Choroid plexus epithelial cell (primary cell): ENCODE results near the gene HAAO.
"Not testable (repeated sequence)": the region's sequence is repeated elsewhere in the genome, so short reads cannot be mapped to it uniquely, and the experiment has no call there.

Source experiments
- DNase-seq: peaks from one replicate; pipeline ENCODE4 v3.0.0-alpha.2; 2010; ENCODE audit warnings: low read depth
- H3K4me3 ChIP-seq: 2 replicates; pipeline ENCODE4 v1.5.1; 2011; ENCODE audit warnings: low read depth, mild to moderate bottlenecking, control low read depth, low read length, moderate library complexity
- TF ChIP-seq, protein P1 (sequence below): conservative IDR thresholded peaks from 2 replicates; pipeline ENCODE4 v1.5.1; 2011; ENCODE audit warnings: low read depth, mild to moderate bottlenecking, control low read depth, inconsistent platforms, low read length, moderate library complexity

The HAAO gene

GRCh38 chr2:42736598-42737322 lies 55.6 kb downstream of the HAAO start:
- TF ChIP-seq, protein P1, sequence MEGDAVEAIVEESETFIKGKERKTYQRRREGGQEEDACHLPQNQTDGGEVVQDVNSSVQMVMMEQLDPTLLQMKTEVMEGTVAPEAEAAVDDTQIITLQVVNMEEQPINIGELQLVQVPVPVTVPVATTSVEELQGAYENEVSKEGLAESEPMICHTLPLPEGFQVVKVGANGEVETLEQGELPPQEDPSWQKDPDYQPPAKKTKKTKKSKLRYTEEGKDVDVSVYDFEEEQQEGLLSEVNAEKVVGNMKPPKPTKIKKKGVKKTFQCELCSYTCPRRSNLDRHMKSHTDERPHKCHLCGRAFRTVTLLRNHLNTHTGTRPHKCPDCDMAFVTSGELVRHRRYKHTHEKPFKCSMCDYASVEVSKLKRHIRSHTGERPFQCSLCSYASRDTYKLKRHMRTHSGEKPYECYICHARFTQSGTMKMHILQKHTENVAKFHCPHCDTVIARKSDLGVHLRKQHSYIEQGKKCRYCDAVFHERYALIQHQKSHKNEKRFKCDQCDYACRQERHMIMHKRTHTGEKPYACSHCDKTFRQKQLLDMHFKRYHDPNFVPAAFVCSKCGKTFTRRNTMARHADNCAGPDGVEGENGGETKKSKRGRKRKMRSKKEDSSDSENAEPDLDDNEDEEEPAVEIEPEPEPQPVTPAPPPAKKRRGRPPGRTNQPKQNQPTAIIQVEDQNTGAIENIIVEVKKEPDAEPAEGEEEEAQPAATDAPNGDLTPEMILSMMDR = no peak
- DNase-seq = no peak
- H3K4me3 ChIP-seq = no peak overlapping the region

DNA sequence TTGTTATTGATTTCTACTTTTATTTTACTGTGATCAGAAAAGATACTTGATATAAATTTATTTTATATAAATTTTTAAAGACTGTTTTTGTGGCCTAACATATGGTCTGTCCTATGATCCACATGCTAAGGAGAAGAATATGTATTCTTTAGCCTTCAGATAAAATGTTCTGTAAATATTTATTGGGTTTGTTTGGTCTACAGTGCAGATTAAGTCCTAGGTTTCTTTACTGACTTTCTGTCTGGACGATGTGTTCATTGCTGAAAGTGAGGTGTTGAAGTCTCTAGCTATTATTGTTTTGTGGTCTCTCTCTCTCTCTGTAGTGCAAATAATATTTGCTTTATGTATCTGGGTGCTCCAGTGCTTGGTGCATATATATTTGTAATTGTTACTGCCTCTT lies 58.5 kb downstream of the HAAO start:
- TF ChIP-seq, protein P1 = no peak
- DNase-seq = no peak
- no peak overlapping the region for H3K4me3 ChIP-seq

DNA sequence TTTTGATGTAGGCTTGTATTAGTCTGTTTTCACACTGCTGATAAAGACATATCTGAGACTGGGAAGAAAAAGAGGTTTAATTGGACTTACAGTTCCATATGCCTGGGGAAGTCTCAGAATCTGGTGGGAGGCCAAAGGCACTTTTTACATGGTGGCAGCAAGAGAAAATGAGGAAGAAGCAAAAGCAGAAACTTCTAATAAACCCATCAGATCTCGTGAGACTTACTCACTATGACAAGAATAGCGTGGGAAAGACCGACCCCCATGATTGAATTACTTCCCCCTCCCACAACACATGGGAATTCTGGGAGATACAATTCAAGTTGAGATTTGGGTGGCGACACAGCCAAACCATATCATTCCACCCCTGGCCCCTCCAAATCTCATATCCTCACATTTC lies 61.1 kb downstream of the HAAO start:
- not testable (repeated sequence) for DNase-seq, H3K4me3 ChIP-seq

DNA sequence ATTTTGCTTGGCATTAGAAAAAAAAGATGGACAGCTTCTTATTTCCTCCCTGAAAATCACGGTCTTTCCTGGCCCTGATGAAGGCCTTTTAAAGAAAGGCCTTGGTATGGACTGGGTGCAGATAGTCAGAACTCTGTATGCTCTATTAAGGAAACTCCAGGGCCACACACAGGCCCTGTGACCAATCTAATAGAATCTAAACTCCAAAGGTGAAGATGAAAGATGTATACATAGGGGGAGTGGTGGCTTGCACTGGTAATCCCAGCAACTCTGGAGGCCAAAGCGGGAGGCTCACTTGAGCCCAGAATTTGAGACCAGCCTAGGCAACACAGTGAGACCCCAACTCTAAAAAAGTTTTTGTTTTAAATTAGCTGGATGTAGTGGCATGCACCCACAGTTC lies 65.7 kb downstream of the HAAO start:
- no peak overlapping the region for H3K4me3 ChIP-seq
- TF ChIP-seq, protein P1 = no peak
- no peak for DNase-seq

DNA sequence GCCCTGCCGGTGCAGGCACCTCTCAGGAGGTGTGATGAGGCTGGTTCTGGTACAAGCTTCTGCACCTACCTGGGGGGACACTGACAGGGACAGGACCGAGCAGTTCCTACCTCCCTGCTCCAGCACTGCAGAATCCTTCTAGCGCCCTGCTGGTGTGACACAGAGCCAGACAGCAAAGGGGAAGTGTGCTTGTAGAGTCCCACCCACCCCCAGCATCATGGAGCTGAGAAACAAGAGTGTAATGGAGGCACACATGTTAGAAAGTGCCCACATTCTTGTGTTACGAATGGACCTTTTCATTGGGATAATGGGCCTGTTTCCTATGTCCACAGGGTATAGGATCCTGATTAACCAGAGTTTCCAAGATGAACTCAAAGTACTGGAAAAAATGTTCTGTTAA lies 66.7 kb downstream of the HAAO start:
- H3K4me3 ChIP-seq = no peak overlapping the region
- TF ChIP-seq, protein P1 = no peak
- no peak for DNase-seq

DNA sequence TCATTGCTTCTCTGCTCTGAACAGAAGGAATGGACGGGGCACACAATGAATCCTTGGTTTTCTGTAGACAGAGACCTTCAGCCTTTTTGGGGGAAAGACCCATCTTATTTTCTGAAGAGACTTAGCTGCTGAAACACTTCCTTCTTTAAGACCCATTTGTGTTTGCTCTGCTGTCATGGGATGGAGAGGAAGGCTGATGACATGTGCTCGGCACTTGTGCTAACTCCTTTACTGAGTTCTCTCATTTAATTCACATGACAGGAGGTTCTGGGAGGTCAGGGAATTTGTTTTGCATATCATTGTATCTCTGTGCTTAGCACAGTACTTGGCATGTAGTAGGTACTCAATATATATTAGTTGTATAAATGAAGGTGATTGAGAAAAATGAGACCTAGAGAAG lies 67.5 kb downstream of the HAAO start:
- H3K4me3 ChIP-seq = no peak overlapping the region

DNA sequence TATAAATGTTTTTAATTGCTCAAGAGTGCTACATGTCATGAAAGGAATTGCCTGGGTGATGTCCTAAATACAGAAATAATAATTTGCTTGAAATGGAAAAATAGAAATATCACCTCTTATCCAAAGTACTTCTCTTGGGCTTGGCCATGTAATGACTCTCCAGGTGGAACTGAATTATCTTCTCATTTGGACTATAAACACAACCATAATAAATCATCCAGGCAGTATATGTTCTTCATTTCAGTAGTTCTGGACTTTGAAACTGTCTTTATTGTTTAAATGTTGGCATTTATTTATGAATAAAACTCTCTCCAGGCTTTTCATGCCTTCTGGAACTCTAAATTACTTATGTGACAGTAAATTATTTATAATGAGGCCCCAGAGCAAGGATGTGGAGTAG lies 68.9 kb downstream of the HAAO start:
- TF ChIP-seq, protein P1 = no peak
- DNase-seq = no peak
- no peak overlapping the region for H3K4me3 ChIP-seq

More for the DNA sequence above, 67.5 kb downstream of the HAAO start:
- no peak for DNase-seq
- TF ChIP-seq, protein P1 = no peak
